Endothelial cell of umbilical vein (primary cell): Measurements from ENCODE around the gene C17orf58. TPM values are rescaled to one million over a fixed set of nuclear protein-coding genes. Genes with fewer than 3 reads are reported as not detected.
A peak's percentile ranks its signal among the peaks of the same experiment; 100 is the strongest.

Experiments used
- BruUV-seq: library from RNA; stranded (reverse); fragments of 400-500 nt; replicated peaks from 2 replicates; lab custom pipeline; 2021; lab: Mats Ljungman, UMichigan
- CTCF ChIA-PET: fragments of 300-600, 350-600 bp; sonication (Branson Sonifier 250); formaldehyde crosslinking; loops from one replicate; lab custom pipeline; 2021; ENCODE audit warnings: antibody characterized with exemption, inconsistent platforms; lab: Charles Lee
- POLR2A ChIA-PET: fragments of 300-600, 350-600 bp; sonication (Branson Sonifier 250); formaldehyde crosslinking; loops from one replicate; lab custom pipeline; 2021; ENCODE audit warnings: antibody characterized with exemption, inconsistent platforms; lab: Charles Lee
- DNase-seq: peaks from one replicate; pipeline ENCODE4 v3.0.0-alpha.2; 2011; ENCODE audit warnings: low read depth, low spot score
- FAIRE-seq: peaks from 2 replicates; lab custom pipeline; 2011; peaks lifted over from hg19 to GRCh38; lab: Jason Lieb, UNC
- H2AFZ ChIP-seq: 2 replicates; pipeline ENCODE4 v1.6.0; 2012; ENCODE audit warnings: low read depth, low read length, control low read depth, inconsistent platforms
- H3K27ac ChIP-seq: 2 replicates; pipeline ENCODE4 v1.5.1; 2011; ENCODE audit warnings: low read depth, mild to moderate bottlenecking, control low read depth, low read length, moderate library complexity; ENCODE audit not compliant: insufficient read depth
- H3K27me3 ChIP-seq, 2 experiments: 2 replicates each; pipeline versions ENCODE4 v1.6.0 to v1.6.1; 2011; ENCODE audit warnings: low read length in 2 of 2, mixed read lengths in 1 of 2; ENCODE audit not compliant: control insufficient read depth in 2 of 2, insufficient read depth in 2 of 2
- H3K36me3 ChIP-seq, 2 experiments: 2 replicates in 1 of 2; 3 replicates in 1 of 2; pipeline ENCODE4 v1.5.1; 2011; ENCODE audit warnings: low read length in 2 of 2, mild to moderate bottlenecking in 1 of 2, moderate library complexity in 1 of 2; ENCODE audit not compliant: control insufficient read depth in 2 of 2, insufficient read depth in 2 of 2; ENCODE audit errors: extremely low read depth in 1 of 2
- H3K4me1 ChIP-seq: 3 replicates; pipeline ENCODE4 v1.5.1; 2011; ENCODE audit warnings: mild to moderate bottlenecking, low read length; ENCODE audit not compliant: control insufficient read depth, insufficient read depth; ENCODE audit errors: extremely low read depth
- H3K4me2 ChIP-seq: 2 replicates; pipeline ENCODE4 v1.6.1; 2011; ENCODE audit warnings: low read length, control low read depth, mixed read lengths; ENCODE audit not compliant: insufficient read depth
- H3K4me3 ChIP-seq, 3 experiments: fragments of 200-600 bp in 1 of 3; sonication (generic), shearing (Covaris generic) in 1 of 3; replicated peaks in 1 of 3; 2 replicates each; pipeline ENCODE4 v1.5.1; 2011 to 2016; ENCODE audit warnings: control low read depth in 3 of 3, low read length in 3 of 3, mild to moderate bottlenecking in 2 of 3, inconsistent platforms in 1 of 3, low read depth in 1 of 3, moderate library complexity in 1 of 3; ENCODE audit not compliant: insufficient read depth in 1 of 3
- H3K79me2 ChIP-seq: 2 replicates; pipeline ENCODE4 v1.6.0; 2012; ENCODE audit warnings: low read length, inconsistent platforms; ENCODE audit not compliant: control insufficient read depth, insufficient read depth
- H3K9ac ChIP-seq: replicated peaks from 2 replicates; pipeline ENCODE3; 2011; ENCODE audit warnings: low read length, control low read depth; ENCODE audit not compliant: insufficient read depth; ENCODE audit errors: extremely low read depth
- H3K9me1 ChIP-seq: replicated peaks from 3 replicates; pipeline ENCODE4 v1.6.0; 2011; ENCODE audit warnings: mild to moderate bottlenecking, low read length; ENCODE audit not compliant: control insufficient read depth, insufficient read depth; ENCODE audit errors: extremely low read depth
- H3K9me3 ChIP-seq: replicated peaks from 2 replicates; pipeline ENCODE4 v1.5.1; 2012; ENCODE audit warnings: low read length, inconsistent platforms; ENCODE audit not compliant: control insufficient read depth, insufficient read depth
- H4K20me1 ChIP-seq: replicated peaks from 2 replicates; pipeline ENCODE3; 2011; ENCODE audit warnings: mild to moderate bottlenecking, low read length; ENCODE audit not compliant: control insufficient read depth, insufficient read depth; ENCODE audit errors: extremely low read depth
- EZH2 ChIP-seq: IDR thresholded peaks from 2 replicates; pipeline ENCODE4 v1.6.1; 2012; ENCODE audit warnings: borderline replicate concordance, low read depth, mild to moderate bottlenecking, moderate library complexity, low read length, inconsistent platforms; ENCODE audit not compliant: severe bottlenecking
- FOS ChIP-seq: IDR thresholded peaks from 2 replicates; pipeline ENCODE4 v1.6.1; 2011; ENCODE audit warnings: mild to moderate bottlenecking, low read length, moderate library complexity, borderline replicate concordance; ENCODE audit not compliant: insufficient read depth
- GATA2 ChIP-seq: IDR thresholded peaks from 2 replicates; pipeline ENCODE4 v1.7.0; 2011; ENCODE audit warnings: low read depth, mild to moderate bottlenecking, moderate library complexity, mixed read lengths, low read length; ENCODE audit not compliant: insufficient read length, insufficient read depth
- JUN ChIP-seq: IDR thresholded peaks from 2 replicates; pipeline ENCODE4 v1.6.1; 2011; ENCODE audit warnings: borderline replicate concordance, low read depth; ENCODE audit not compliant: insufficient read length, insufficient read depth
- MYC ChIP-seq: IDR thresholded peaks from one replicate; pipeline ENCODE4 v1.6.1; 2011; ENCODE audit warnings: mild to moderate bottlenecking, low read depth, low read length
- POLR2A ChIP-seq: IDR thresholded peaks from 2 replicates; pipeline ENCODE4 v1.6.1; 2012; ENCODE audit warnings: low read depth, mild to moderate bottlenecking, control low read depth, low read length
- POLR2AphosphoS5 ChIP-seq: IDR thresholded peaks from 2 replicates; pipeline ENCODE4 v1.6.1; 2012; ENCODE audit warnings: low read depth, mild to moderate bottlenecking, control low read depth, low read length, moderate library complexity; ENCODE audit not compliant: insufficient read depth
- dilution Hi-C: fragments of 300-500 bp; cut with MboI; formaldehyde crosslinking; loops from one replicate; pipeline ENCODE4 v1.15.0; 2019; ENCODE audit warnings: low sequenced_read_pairs; ENCODE audit not compliant: extremely low pct_ligation_motif_present
- intact Hi-C: fragments of 100-400 bp; cut with micrococcal nuclease; formaldehyde crosslinking; loops from one replicate; pipeline ENCODE4 v1.10.0; 2022
- polyA plus RNA-seq, 4 experiments: library from polyadenylated mRNA; depleted of rRNA in 3 of 4; stranded (reverse) in 3 of 4; unstranded in 1 of 4; fragments of >200 nt; gene quantifications; 2 replicates each; pipeline versions ENCODE4 v1.2.1 to v1.2.3, GENCODE V29; 2011 to 2012; ENCODE audit warnings: missing spikeins in 1 of 4
- total RNA-seq: library from RNA; stranded (reverse); gene quantifications from 2 replicates; pipeline ENCODE4 v1.2.3, GENCODE V29; 2021
- TF ChIP-seq, protein P1 (sequence below), 2 donors: IDR thresholded peaks; 1 replicate in 1 of 2; 2 replicates in 1 of 2; pipeline ENCODE4 v1.5.1; 2011; ENCODE audit warnings: low read length in 2 of 2, mild to moderate bottlenecking in 2 of 2, moderate library complexity in 2 of 2, control low read depth in 1 of 2, inconsistent platforms in 1 of 2, low read depth in 1 of 2; ENCODE audit not compliant: insufficient read depth in 1 of 2; ENCODE audit errors: extremely low read depth in 1 of 2
- TF ChIP-seq, protein P2 (sequence below): IDR thresholded peaks from 2 replicates; pipeline ENCODE4 v1.6.1; 2011; ENCODE audit not compliant: insufficient read depth, insufficient read length

The C17orf58 gene
- total and polyA plus RNA-seq, 2 donors (not counting 3 experiments of a cell fraction or from before 2014, with no cell fraction given): 24.5 to 35.5 TPM

DNA sequence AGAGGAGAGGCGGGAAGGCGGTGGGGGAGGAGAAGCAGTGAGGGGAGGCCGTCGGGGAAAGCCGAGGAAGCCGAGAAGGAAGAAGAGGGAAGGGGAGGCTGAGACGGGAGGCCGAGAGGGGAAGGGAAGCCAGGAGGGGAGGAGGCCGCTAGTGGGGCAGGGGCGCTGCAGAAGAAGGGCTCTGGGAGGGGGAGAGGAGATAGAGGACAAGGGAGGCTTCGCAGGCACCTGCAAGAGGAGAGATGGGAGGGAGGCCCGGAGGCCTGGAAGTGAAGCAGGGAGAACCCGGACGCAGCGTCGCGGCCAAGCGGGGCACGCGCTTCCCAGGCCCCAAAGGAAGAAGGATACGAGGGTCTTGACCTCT lies 2.3 kb downstream of the C17orf58 start:
- dilution Hi-C loops (no loop called here), intact Hi-C loops (no loop called here)
- Histone ChIP-seq H3K27ac (peak overlapping the region; percentile 60), H3K9ac (peak overlapping the region; percentile 80), H3K79me2 (no peaks in the 10 kb centered on the region), H3K4me3 (peak overlapping the region; percentile 18 to 50 (median 49)), H3K9me1 (no peaks in the 10 kb centered on the region), H3K36me3 (peaks cover 0 to 4% of the 10 kb centered on the region in 2 experiments), H3K4me2 (peak overlapping the region; percentile 54), H2AFZ (peak overlapping the region; percentile 68), H4K20me1 (no peaks in the 10 kb centered on the region), H3K4me1 (peaks cover 19% of the 10 kb centered on the region), H3K9me3 (no peaks in the 10 kb centered on the region), H3K27me3 (no peaks in the 10 kb centered on the region)
- DNase-seq: peak; percentile 60
- BruUV-seq: no TSS peak
- ChIA-PET CTCF (interaction anchor here (0.7 to 3.9 kb wide), 2 partner anchors 26 to 51 kb away, joined by 4 to 13 read pairs; no protein-coding TSS in a partner anchor), POLR2A (interaction anchor here (1.0 kb wide), 1 partner anchor 42 kb away, joined by 6 read pairs; the partner anchor contains the start of gene KPNA2)
- no peak for FAIRE-seq
- TF ChIP-seq GATA2 (no peak), MYC (no peak), EZH2 (no peak), POLR2A (no peak), POLR2AphosphoS5 (no peak), FOS (no peak), JUN (no peak)
- TF ChIP-seq, protein P1, sequence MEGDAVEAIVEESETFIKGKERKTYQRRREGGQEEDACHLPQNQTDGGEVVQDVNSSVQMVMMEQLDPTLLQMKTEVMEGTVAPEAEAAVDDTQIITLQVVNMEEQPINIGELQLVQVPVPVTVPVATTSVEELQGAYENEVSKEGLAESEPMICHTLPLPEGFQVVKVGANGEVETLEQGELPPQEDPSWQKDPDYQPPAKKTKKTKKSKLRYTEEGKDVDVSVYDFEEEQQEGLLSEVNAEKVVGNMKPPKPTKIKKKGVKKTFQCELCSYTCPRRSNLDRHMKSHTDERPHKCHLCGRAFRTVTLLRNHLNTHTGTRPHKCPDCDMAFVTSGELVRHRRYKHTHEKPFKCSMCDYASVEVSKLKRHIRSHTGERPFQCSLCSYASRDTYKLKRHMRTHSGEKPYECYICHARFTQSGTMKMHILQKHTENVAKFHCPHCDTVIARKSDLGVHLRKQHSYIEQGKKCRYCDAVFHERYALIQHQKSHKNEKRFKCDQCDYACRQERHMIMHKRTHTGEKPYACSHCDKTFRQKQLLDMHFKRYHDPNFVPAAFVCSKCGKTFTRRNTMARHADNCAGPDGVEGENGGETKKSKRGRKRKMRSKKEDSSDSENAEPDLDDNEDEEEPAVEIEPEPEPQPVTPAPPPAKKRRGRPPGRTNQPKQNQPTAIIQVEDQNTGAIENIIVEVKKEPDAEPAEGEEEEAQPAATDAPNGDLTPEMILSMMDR (IDR thresholded peaks at IDR 0.05; ENCODE audit: extremely low read depth in 1 of 2, insufficient read depth in 1 of 2, low read depth in 1 of 2, low read length in 2 of 2): no peak
- TF ChIP-seq, protein P2, sequence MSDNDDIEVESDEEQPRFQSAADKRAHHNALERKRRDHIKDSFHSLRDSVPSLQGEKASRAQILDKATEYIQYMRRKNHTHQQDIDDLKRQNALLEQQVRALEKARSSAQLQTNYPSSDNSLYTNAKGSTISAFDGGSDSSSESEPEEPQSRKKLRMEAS: no peak
